ENCODE data around the gene MCC.

DNA sequence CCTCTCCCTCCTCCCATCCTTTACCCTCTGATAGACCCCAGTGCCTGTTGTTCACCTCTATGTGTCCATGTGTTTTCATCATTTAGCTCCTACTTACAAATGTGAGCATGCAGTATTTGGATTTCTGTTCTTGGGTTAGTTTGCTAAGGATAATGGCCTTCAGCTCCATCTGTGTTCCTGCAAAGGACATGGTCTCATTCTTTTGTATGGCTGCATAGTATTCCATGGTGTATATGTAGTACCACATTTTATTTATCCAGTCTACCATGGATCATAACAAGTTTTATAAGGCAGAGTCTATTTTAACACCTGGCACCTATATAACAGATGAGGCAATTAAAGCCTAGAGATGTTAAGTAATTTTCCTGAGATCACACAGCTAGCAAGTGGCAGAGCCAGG lies 32.6 kb upstream of the MCC start:
- TF ChIP-seq, protein P1, sequence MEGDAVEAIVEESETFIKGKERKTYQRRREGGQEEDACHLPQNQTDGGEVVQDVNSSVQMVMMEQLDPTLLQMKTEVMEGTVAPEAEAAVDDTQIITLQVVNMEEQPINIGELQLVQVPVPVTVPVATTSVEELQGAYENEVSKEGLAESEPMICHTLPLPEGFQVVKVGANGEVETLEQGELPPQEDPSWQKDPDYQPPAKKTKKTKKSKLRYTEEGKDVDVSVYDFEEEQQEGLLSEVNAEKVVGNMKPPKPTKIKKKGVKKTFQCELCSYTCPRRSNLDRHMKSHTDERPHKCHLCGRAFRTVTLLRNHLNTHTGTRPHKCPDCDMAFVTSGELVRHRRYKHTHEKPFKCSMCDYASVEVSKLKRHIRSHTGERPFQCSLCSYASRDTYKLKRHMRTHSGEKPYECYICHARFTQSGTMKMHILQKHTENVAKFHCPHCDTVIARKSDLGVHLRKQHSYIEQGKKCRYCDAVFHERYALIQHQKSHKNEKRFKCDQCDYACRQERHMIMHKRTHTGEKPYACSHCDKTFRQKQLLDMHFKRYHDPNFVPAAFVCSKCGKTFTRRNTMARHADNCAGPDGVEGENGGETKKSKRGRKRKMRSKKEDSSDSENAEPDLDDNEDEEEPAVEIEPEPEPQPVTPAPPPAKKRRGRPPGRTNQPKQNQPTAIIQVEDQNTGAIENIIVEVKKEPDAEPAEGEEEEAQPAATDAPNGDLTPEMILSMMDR (conservative IDR thresholded peaks at IDR 0.05; ENCODE audit: low read length): no peak
- no peak for TF ChIP-seq EZH2phosphoT487 (IDR thresholded peaks at IDR 0.05; ENCODE audit: borderline replicate concordance, low read depth, low read length)
